ENCODE results near the gene CSTPP1. TPM values are rescaled to one million over a fixed set of nuclear protein-coding genes. Genes with fewer than 3 reads are reported as not detected.

CSTPP1 gene
- total and polyA plus RNA-seq, 2 donors (not counting 3 experiments of a cell fraction or from before 2014, with no cell fraction given): 25.9 to 38.2 TPM

DNA sequence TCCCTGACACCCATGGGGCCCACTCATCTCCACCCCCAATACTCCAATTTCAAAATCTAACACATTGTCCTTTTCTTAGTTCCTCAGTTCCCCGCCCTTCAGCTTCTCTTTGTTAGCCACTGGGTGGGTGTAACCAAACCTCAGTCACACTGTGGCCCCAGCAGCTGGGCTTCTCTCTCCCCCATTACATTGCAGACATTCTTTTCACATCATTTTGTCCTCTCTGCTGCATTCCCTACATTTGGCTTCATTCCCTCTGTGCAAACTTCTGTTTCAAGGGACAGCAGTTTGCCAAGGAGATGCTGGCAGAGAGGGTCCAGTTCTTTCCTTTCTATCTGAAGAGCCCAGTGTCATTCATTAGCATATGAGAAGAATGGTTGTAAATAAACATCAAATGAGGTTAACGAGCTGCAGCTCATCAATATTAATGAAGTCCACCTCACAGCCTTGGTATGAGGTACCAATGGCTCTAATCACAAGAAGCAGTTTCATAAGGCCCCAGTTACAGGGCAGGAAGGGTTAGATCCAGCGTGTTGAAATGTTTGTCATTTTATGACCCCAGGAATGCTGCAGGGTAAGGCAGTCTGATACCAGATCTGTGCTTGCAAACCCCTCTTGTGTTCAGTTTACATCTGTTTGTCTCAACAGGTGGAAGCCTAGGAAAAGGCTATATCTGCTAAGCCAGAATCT is 167.8 kb downstream of the CSTPP1 start:
- no peaks in the 10 kb centered on the region for H4K20me1 ChIP-seq (replicated peaks; ENCODE audit: control insufficient read depth, extremely low read depth, insufficient read depth, low read length)
- no peak overlapping the region for H3K4me3 ChIP-seq (replicated peaks in 1 of 3; ENCODE audit: insufficient read depth in 1 of 3, low read depth in 1 of 3, low read length in 3 of 3)
- H3K9me3 ChIP-seq (replicated peaks; ENCODE audit: control insufficient read depth, insufficient read depth, low read length): no peaks in the 10 kb centered on the region
- no peak overlapping the region for H3K27ac ChIP-seq (ENCODE audit: insufficient read depth, low read depth, low read length)
- no peak overlapping the region for H3K4me2 ChIP-seq (ENCODE audit: insufficient read depth, low read length)
- DNase-seq (ENCODE audit: low read depth, low spot score) (no peak), FAIRE-seq (no peak)
- intact Hi-C loops (cut with micrococcal nuclease): no loop called here
- TF ChIP-seq POLR2A (IDR thresholded peaks at IDR 0.05; ENCODE audit: low read depth, low read length) (no peak), GATA2 (IDR thresholded peaks at IDR 0.05; ENCODE audit: insufficient read depth, insufficient read length, low read depth, low read length) (no peak), FOS (IDR thresholded peaks at IDR 0.05; ENCODE audit: borderline replicate concordance, insufficient read depth, low read length) (no peak), JUN (IDR thresholded peaks at IDR 0.05; ENCODE audit: borderline replicate concordance, insufficient read depth, insufficient read length, low read depth) (no peak), EZH2 (IDR thresholded peaks at IDR 0.05; ENCODE audit: borderline replicate concordance, low read depth, low read length, severe bottlenecking) (no peak), MYC (IDR thresholded peaks at IDR 0.05; ENCODE audit: low read depth, low read length) (no peak), POLR2AphosphoS5 (IDR thresholded peaks at IDR 0.05; ENCODE audit: insufficient read depth, low read depth, low read length) (no peak)
- TF ChIP-seq, protein P1, sequence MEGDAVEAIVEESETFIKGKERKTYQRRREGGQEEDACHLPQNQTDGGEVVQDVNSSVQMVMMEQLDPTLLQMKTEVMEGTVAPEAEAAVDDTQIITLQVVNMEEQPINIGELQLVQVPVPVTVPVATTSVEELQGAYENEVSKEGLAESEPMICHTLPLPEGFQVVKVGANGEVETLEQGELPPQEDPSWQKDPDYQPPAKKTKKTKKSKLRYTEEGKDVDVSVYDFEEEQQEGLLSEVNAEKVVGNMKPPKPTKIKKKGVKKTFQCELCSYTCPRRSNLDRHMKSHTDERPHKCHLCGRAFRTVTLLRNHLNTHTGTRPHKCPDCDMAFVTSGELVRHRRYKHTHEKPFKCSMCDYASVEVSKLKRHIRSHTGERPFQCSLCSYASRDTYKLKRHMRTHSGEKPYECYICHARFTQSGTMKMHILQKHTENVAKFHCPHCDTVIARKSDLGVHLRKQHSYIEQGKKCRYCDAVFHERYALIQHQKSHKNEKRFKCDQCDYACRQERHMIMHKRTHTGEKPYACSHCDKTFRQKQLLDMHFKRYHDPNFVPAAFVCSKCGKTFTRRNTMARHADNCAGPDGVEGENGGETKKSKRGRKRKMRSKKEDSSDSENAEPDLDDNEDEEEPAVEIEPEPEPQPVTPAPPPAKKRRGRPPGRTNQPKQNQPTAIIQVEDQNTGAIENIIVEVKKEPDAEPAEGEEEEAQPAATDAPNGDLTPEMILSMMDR (IDR thresholded peaks at IDR 0.05; ENCODE audit: extremely low read depth in 1 of 2, insufficient read depth in 1 of 2, low read depth in 1 of 2, low read length in 2 of 2): no peak
- TF ChIP-seq, protein P2, sequence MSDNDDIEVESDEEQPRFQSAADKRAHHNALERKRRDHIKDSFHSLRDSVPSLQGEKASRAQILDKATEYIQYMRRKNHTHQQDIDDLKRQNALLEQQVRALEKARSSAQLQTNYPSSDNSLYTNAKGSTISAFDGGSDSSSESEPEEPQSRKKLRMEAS (IDR thresholded peaks at IDR 0.05; ENCODE audit: insufficient read depth, insufficient read length): no peak
- no TSS peak for BruUV-seq (replicated peaks)
- H3K79me2 ChIP-seq (ENCODE audit: control insufficient read depth, insufficient read depth, low read length): no peaks in the 10 kb centered on the region
- ChIA-PET CTCF (no interaction called here), POLR2A (no interaction called here)
- H3K36me3 ChIP-seq (ENCODE audit: control insufficient read depth in 2 of 2, extremely low read depth in 1 of 2, insufficient read depth in 2 of 2, low read length in 2 of 2): no peaks in the 10 kb centered on the region
- H3K27me3 ChIP-seq (ENCODE audit: control insufficient read depth in 2 of 2, insufficient read depth in 2 of 2, low read length in 2 of 2): no peaks in the 10 kb centered on the region
- H3K4me1 ChIP-seq (ENCODE audit: control insufficient read depth, extremely low read depth, insufficient read depth, low read length): peaks cover 3% of the 10 kb centered on the region
- no peak overlapping the region for H2AFZ ChIP-seq (ENCODE audit: low read depth, low read length)
- dilution Hi-C loops (cut with MboI; ENCODE audit: extremely low pct_ligation_motif_present, low sequenced_read_pairs): no loop called here
- H3K9ac ChIP-seq (replicated peaks; ENCODE audit: extremely low read depth, insufficient read depth, low read length): no peak overlapping the region
- no peaks in the 10 kb centered on the region for H3K9me1 ChIP-seq (replicated peaks; ENCODE audit: control insufficient read depth, extremely low read depth, insufficient read depth, low read length)

All from endothelial cell of umbilical vein (primary cell).